ENCODE measurements around the gene CCDC85A.

Gene CCDC85A

GRCh38 chr2:56244506-56244905, 60.7 kb downstream of the CCDC85A start:
- DNase-seq, result no peak

- no peak for DNase-seq
Observed at GRCh38 chr2:56244911-56245530, 61.2 kb downstream of the CCDC85A start.

- no peak for DNase-seq
Observed at GRCh38 chr2:56248965-56249742, 65.4 kb downstream of the CCDC85A start.

- DNase-seq, result no peak
Observed at GRCh38 chr2:56250153-56250729, 66.5 kb downstream of the CCDC85A start.

- DNase-seq, result no peak
Observed at GRCh38 chr2:56260415-56260814, 76.6 kb downstream of the CCDC85A start.

- DNase-seq, result peak; percentile 8
Observed at GRCh38 chr2:56262241-56262640, 78.5 kb downstream of the CCDC85A start.

- no peak for DNase-seq
Observed at GRCh38 chr2:56263876-56264275, 80.1 kb downstream of the CCDC85A start.

- DNase-seq, result no peak
Observed at GRCh38 chr2:56266761-56267414, 83.1 kb downstream of the CCDC85A start.

- no peak for DNase-seq
Observed at GRCh38 chr2:56267415-56267788, 83.6 kb downstream of the CCDC85A start.

- DNase-seq, result no peak
Observed at GRCh38 chr2:56268856-56269255, 85.1 kb downstream of the CCDC85A start.

GRCh38 chr2:56271275-56271674, 87.5 kb downstream of the CCDC85A start:
- no peak for DNase-seq

- DNase-seq, result no peak
Observed at GRCh38 chr2:56285224-56285623, 101.4 kb downstream of the CCDC85A start.

- no peak for DNase-seq
Observed at GRCh38 chr2:56286936-56287335, 103.1 kb downstream of the CCDC85A start.

- no peak for DNase-seq
Observed at GRCh38 chr2:56287508-56287907, 103.7 kb downstream of the CCDC85A start.

- DNase-seq, result no peak
Observed at GRCh38 chr2:56287974-56288373, 104.2 kb downstream of the CCDC85A start.

- DNase-seq, result no peak
Observed at GRCh38 chr2:56288838-56289580, 105.2 kb downstream of the CCDC85A start.

GRCh38 chr2:56291711-56292110, 107.9 kb downstream of the CCDC85A start:
- no peak for DNase-seq

GRCh38 chr2:56292951-56293350, 109.2 kb downstream of the CCDC85A start:
- DNase-seq, result no peak

GRCh38 chr2:56295666-56296065, 111.9 kb downstream of the CCDC85A start:
- DNase-seq, result no peak

- no peak for DNase-seq
Observed at GRCh38 chr2:56297671-56298070, 113.9 kb downstream of the CCDC85A start.

GRCh38 chr2:56299171-56299691, 115.4 kb downstream of the CCDC85A start:
- DNase-seq, result no peak

- no peak for DNase-seq
Observed at GRCh38 chr2:56309626-56310170, 125.9 kb downstream of the CCDC85A start.

All from midbrain (tissue), 1 donor.